RWPE2 (cell line): ENCODE data around the gene MCC.

Source experiments
- ATAC-seq: fragments of 200-7000 bp; cut with Tn5 transposase; 3 replicates; pipeline ENCODE4 v1.9.1; 2021; ENCODE audit warnings: low read depth
- DNase-seq: peaks from one replicate; pipeline ENCODE4 v3.0.0-alpha.2; 2020; ENCODE audit warnings: low spot score
- H3K27ac ChIP-seq: fragments of 450-650 bp; 2 replicates; pipeline ENCODE4 v1.5.1; 2017; ENCODE audit warnings: mild to moderate bottlenecking; ENCODE audit not compliant: poor library complexity, severe bottlenecking
- H3K27me3 ChIP-seq: fragments of 250-450 bp; sonication (Bioruptor Pico); 2 replicates; pipeline ENCODE4 v1.5.1; 2021; ENCODE audit warnings: mild to moderate bottlenecking, moderate library complexity; ENCODE audit not compliant: insufficient read depth, poor library complexity, severe bottlenecking
- H3K36me3 ChIP-seq: fragments of 250-450 bp; sonication (Bioruptor Pico); 2 replicates; pipeline ENCODE4 v1.5.1; 2020; ENCODE audit warnings: low read depth, mild to moderate bottlenecking, moderate library complexity
- H3K4me1 ChIP-seq: fragments of 250-450 bp; sonication (Bioruptor Pico); 2 replicates; pipeline ENCODE4 v1.5.1; 2021; ENCODE audit warnings: mild to moderate bottlenecking, moderate library complexity; ENCODE audit not compliant: insufficient read depth, poor library complexity, severe bottlenecking
- H3K4me3 ChIP-seq: fragments of 250-450 bp; sonication (Bioruptor Pico); 2 replicates; pipeline ENCODE4 v1.5.1; 2021; ENCODE audit warnings: mild to moderate bottlenecking, moderate library complexity; ENCODE audit not compliant: severe bottlenecking
- H3K9me3 ChIP-seq: fragments of 250-450 bp; sonication (Bioruptor Pico); 2 replicates; pipeline ENCODE4 v1.5.1; 2021; ENCODE audit warnings: mild to moderate bottlenecking, moderate library complexity; ENCODE audit not compliant: severe bottlenecking
- TF ChIP-seq, protein P1 (sequence below): fragments of 450-650 bp; IDR thresholded peaks from one replicate; pipeline ENCODE4 v1.5.1; 2017; ENCODE audit warnings: mild to moderate bottlenecking, moderate library complexity; ENCODE audit not compliant: poor library complexity, severe bottlenecking

Gene MCC

GRCh38 chr5:113042491-113043243 is 445.6 kb downstream of the MCC start:
- no peak overlapping the region for H3K27ac ChIP-seq
- peaks cover 19% of the 10 kb centered on the region for H3K4me1 ChIP-seq
- DNase-seq (no peak), ATAC-seq (no peak)
- H3K4me3 ChIP-seq: no peak overlapping the region
- H3K27me3 ChIP-seq: no peaks in the 10 kb centered on the region
- H3K36me3 ChIP-seq: peaks cover 14% of the 10 kb centered on the region
- H3K9me3 ChIP-seq: no peaks in the 10 kb centered on the region
- TF ChIP-seq, protein P1, sequence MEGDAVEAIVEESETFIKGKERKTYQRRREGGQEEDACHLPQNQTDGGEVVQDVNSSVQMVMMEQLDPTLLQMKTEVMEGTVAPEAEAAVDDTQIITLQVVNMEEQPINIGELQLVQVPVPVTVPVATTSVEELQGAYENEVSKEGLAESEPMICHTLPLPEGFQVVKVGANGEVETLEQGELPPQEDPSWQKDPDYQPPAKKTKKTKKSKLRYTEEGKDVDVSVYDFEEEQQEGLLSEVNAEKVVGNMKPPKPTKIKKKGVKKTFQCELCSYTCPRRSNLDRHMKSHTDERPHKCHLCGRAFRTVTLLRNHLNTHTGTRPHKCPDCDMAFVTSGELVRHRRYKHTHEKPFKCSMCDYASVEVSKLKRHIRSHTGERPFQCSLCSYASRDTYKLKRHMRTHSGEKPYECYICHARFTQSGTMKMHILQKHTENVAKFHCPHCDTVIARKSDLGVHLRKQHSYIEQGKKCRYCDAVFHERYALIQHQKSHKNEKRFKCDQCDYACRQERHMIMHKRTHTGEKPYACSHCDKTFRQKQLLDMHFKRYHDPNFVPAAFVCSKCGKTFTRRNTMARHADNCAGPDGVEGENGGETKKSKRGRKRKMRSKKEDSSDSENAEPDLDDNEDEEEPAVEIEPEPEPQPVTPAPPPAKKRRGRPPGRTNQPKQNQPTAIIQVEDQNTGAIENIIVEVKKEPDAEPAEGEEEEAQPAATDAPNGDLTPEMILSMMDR: no peak

DNA sequence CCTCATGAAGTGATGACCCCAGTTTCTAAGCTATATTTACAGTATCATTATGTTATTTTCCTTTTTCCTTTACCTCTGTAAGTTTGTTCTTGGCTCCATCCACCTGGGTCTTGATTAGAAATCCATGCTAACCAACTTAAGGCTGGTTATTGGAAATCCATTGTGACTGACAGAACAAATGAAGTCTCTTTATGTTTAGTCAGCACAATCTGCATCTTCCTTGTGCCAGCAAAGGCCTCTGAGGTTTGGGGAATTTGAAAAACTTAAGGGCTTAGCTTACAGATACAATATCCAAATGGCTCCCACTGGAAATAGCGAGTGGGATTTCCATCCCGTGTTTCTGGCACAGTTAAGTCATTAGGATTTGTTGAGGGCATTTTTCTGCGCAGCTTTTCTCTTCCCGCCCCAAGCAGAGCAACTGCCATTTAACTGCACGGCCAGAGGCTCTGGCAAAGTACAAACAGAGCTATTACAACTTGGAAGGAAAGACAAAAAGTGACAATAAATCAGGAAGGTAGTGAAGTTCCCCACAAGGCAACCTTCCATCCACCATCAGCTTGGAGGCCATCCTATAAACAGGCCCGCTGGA is 447.5 kb downstream of the MCC start:
- H3K27ac ChIP-seq: no peak overlapping the region

DNA sequence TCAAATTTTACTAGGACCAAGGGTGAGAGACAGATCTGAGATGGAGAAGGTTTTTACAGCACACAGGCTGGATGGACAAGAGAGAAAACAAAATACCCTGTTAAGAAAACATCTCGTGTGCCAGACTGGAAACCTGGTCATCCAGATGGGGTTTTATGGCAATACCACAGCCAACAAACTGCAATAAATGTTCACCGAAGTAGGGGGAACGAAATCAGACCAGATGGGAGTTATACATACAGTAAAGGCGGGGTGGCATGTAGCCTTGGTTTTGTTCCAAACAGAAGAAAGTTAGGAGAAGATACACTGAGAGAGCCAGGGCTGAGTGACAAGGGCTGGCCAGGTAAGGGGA is 448.3 kb downstream of the MCC start:
- peak overlapping the region; percentile 48 for H3K27ac ChIP-seq
- no peak for DNase-seq
- peaks cover 10% of the 10 kb centered on the region for H3K4me1 ChIP-seq
- H3K27me3 ChIP-seq: no peaks in the 10 kb centered on the region
- no peak for ATAC-seq
- TF ChIP-seq, protein P1: no peak
- no peaks in the 10 kb centered on the region for H3K9me3 ChIP-seq
- peaks cover 18% of the 10 kb centered on the region for H3K36me3 ChIP-seq
- H3K4me3 ChIP-seq: no peak overlapping the region

More for the DNA sequence above, 447.5 kb downstream of the MCC start:
- no peaks in the 10 kb centered on the region for H3K27me3 ChIP-seq
- ATAC-seq (no peak), DNase-seq (no peak)
- no peaks in the 10 kb centered on the region for H3K9me3 ChIP-seq
- TF ChIP-seq, protein P1: no peak
- H3K4me3 ChIP-seq: no peak overlapping the region
- H3K4me1 ChIP-seq: peaks cover 13% of the 10 kb centered on the region
- peaks cover 23% of the 10 kb centered on the region for H3K36me3 ChIP-seq

GRCh38 chr5:113039229-113039933 is 448.9 kb downstream of the MCC start:
- no peaks in the 10 kb centered on the region for H3K9me3 ChIP-seq
- peak overlapping the region; percentile 48 for H3K27ac ChIP-seq
- peaks cover 6% of the 10 kb centered on the region for H3K4me1 ChIP-seq
- no peak overlapping the region for H3K4me3 ChIP-seq
- peaks cover 14% of the 10 kb centered on the region; the same call in 1 of the 2 replicates for H3K36me3 ChIP-seq
- TF ChIP-seq, protein P1: no peak
- no peaks in the 10 kb centered on the region for H3K27me3 ChIP-seq
- DNase-seq: no peak
- ATAC-seq: no peak
